GM12872 (cell line): ENCODE results near the gene RTTN.

Source experiments
- CTCF ChIP-seq: IDR thresholded peaks from 3 replicates; pipeline ENCODE4 v1.5.1; 2011; ENCODE audit warnings: low read depth, mild to moderate bottlenecking, low read length, moderate library complexity; ENCODE audit not compliant: insufficient read depth

RTTN gene

GRCh38 chr18:70036168-70036567 lies 169.3 kb downstream of the RTTN start:
- TF ChIP-seq CTCF, result no peak

- TF ChIP-seq CTCF, result no peak
These were observed 174.3 kb downstream of the RTTN start for GRCh38 chr18:70031221-70031620.

- TF ChIP-seq CTCF, result no peak
These were observed 174.8 kb downstream of the RTTN start for GRCh38 chr18:70030728-70031127.

GRCh38 chr18:70029163-70029562 lies 176.3 kb downstream of the RTTN start:
- TF ChIP-seq CTCF, result no peak

GRCh38 chr18:70028734-70029133 lies 176.8 kb downstream of the RTTN start:
- no peak for TF ChIP-seq CTCF

GRCh38 chr18:70028084-70028483 lies 177.4 kb downstream of the RTTN start:
- TF ChIP-seq CTCF, result no peak

- TF ChIP-seq CTCF, result no peak
These were observed 179.9 kb downstream of the RTTN start for GRCh38 chr18:70025580-70025979.

- TF ChIP-seq CTCF, result no peak
These were observed 180.7 kb downstream of the RTTN start for GRCh38 chr18:70024829-70025228.
